ENCODE measurements around the gene PLEKHA7.
A peak's percentile ranks its signal among the peaks of the same experiment; 100 is the strongest.

Gene PLEKHA7

GRCh38 chr11:17026487-17027082 is 12.4 kb upstream of the PLEKHA7 start:
- no peak for TF ChIP-seq CTCF (IDR thresholded peaks at IDR 0.05; ENCODE audit: low read depth, low read length)
- DNase-seq (ENCODE audit: extremely low read depth, low read depth): no peak

DNA sequence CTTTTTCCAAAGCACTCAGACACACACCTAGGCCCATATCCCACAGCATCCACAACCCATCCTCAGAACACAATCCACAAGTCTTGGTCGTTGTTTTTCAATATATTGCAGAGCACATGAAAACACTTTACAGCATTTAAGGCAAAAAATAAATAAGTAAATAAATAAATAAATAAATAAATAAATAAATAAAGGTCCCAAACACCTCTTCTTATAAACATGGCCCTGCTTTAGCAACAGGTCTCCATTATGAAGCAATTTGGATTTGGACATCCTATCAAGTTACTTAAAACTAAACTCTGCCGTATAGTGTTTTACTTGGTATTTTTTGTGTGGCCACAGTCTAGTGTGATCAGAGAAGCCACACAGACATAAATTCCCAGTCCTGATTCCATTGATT is 10.7 kb upstream of the PLEKHA7 start:
- no peak for TF ChIP-seq CTCF (IDR thresholded peaks at IDR 0.05; ENCODE audit: low read depth, low read length)
- DNase-seq (ENCODE audit: extremely low read depth, low read depth): no peak

DNA sequence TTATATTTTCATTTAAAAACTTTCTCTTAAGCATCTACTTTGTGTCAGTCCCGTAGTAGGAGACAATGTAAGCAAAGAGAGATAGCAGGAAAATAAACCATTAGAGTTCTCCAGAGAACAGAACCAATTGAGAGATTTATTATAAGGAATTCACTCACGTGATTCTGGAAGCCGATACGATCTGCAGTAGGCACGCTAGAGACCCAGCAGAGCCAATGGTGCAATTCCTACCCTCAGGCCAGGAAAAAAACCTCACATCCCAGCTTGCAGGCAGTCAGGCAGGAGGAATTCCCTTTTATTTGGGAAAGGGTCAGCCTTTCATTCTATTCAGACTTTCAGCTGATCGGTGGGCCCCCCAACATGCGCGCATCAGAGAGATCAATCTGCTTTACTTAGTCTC is 7.3 kb upstream of the PLEKHA7 start:
- no peak for DNase-seq (ENCODE audit: extremely low read depth, low read depth)
- no peak for TF ChIP-seq CTCF (IDR thresholded peaks at IDR 0.05; ENCODE audit: low read depth, low read length)

DNA sequence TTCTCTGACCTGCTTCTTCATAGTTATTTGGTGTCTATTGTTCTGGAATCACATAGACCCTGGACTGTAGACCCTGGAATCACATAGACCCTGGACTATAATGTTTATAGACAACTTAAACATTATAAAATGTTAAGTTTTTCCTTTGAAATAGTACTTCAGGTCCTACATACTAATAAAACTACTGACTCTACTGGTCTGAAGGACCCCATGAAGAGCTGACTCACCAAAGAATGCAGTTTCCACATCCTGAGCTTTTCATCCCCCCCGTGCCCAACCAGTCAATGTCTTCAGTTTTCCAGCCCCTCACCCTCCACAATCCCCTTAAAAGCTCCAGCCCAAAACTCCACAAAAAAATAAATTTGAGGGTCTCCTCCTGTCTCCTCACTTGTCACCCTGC is 6.6 kb upstream of the PLEKHA7 start:
- no peak for TF ChIP-seq CTCF (IDR thresholded peaks at IDR 0.05; ENCODE audit: low read depth, low read length)
- DNase-seq (ENCODE audit: extremely low read depth, low read depth): no peak

- DNase-seq (ENCODE audit: extremely low read depth, low read depth): no peak
- no peak for TF ChIP-seq CTCF (IDR thresholded peaks at IDR 0.05; ENCODE audit: low read depth, low read length)
Observed at GRCh38 chr11:17019232-17019631, 5.0 kb upstream of the PLEKHA7 start.

DNA sequence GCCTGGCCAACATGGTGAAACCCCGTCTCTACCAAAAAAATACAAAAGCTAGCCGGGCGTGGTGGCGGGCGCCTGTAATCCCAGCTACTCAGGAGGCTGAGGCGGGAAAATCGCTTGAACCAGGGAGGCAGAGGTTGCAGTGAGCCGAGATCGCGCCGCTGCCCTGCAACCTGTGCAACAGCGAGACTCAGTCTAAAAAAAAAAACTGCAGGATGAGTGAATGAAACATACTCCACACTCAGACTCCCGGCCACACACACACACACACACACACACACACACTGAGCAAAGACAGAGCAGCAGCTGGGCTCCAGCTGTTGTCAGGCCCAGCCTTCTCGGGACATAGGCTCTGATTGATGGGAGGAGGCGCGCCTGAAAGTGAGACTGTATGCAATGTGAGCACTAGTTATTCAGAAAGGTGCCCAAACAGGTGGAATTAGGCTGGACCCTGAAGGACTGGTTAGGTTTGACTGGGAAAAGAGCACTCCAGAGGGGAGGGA is 1.5 kb upstream of the PLEKHA7 start:
- no peak for DNase-seq (ENCODE audit: extremely low read depth, low read depth)
- no peak for TF ChIP-seq CTCF (IDR thresholded peaks at IDR 0.05; ENCODE audit: low read depth, low read length)

GRCh38 chr11:17014833-17015626 is 816 bp upstream of the PLEKHA7 start:
- peak; percentile 6 for TF ChIP-seq CTCF (IDR thresholded peaks at IDR 0.05; ENCODE audit: low read depth, low read length)
- DNase-seq (ENCODE audit: extremely low read depth, low read depth): no peak
